HT1080 (cell line): ENCODE measurements around the gene TRAFD1. TPM values are rescaled to one million over a fixed set of nuclear protein-coding genes. Genes with fewer than 3 reads are reported as not detected.
A peak's percentile ranks its signal among the peaks of the same experiment; 100 is the strongest.

Source experiments
- DNase-seq: peaks from one replicate; pipeline ENCODE4 v3.0.0-alpha.2; 2015; ENCODE audit warnings: low read depth
- total RNA-seq: library from RNA; depleted of rRNA; stranded (reverse); fragments of >200 nt; shearing (Covaris generic); gene quantifications from 2 replicates; pipeline ENCODE4 v1.2.3, GENCODE V29; 2014

The TRAFD1 gene
- total RNA-seq, 1 experiment from 2014 or later = 20.0 TPM

DNA sequence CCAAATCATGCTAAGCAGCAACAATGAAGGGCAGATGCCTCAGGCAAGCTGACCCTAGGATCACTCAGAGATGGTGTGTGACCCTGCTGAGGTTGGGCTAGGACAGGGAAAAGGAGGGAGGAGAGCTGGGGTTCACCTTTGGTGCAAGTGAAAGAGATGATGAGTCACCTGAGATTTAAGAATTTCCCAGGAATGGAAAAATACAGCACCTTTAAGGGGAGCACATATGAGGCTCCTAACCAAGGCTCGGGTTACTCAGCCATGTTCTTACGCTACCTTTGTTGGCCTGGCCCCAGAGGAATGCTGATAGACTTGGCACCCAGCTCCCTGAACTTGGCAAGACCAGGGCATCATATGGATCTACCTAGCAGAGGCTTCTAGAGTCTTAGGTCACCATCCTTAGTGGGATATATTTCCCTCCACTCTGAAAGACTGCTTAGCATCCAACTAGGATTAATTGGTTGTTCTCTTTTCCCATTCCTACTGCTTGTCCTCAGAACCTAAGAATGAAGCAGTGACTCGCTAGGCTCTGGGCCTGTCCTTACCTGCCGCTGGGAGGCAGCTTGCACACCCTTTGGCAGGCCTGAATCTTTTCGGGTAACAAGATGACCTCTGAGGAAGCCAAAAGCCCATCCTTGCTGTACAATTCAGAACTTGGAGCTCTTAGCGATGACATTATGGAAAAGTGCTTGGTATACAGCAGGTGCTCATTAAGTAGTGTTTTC lies 12.8 kb upstream of the TRAFD1 start:
- peak; percentile 25 for DNase-seq

DNA sequence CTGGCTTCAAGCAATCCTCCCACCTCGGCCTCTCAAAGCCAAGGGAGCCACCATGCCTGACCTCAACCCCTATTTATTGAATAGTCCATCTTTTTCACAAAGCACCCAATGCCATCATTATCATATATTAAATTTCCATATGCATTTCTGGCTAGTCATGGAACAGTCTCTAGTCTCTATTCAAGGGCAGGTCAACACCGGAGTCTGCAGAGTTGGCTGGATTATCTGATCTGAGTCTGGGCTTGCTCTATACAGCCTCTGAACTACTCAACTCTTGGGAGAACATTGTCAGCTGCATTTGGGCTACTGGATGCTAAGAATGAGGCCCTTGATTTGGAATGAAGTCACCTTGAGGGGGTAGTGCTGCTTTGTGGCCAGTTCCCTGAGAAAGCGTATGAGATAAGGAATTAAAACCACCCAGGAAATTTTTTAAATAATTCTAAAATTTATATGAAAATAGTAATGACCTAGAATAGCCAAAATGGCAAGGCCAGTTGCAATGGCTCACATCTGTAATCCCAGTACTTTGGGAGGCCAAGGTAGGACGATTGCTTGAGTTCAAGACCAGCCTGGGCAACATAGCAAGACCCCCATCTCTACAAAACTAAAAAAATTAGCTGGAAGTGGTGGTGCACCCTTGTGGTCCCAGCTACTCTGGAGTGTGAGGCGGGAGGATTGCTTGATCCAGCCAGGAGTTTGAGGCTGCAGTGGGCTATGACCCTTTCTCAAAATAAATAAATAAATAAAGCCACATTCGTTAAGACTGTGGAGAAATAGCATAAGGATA lies 9.9 kb upstream of the TRAFD1 start:
- no peak for DNase-seq

DNA sequence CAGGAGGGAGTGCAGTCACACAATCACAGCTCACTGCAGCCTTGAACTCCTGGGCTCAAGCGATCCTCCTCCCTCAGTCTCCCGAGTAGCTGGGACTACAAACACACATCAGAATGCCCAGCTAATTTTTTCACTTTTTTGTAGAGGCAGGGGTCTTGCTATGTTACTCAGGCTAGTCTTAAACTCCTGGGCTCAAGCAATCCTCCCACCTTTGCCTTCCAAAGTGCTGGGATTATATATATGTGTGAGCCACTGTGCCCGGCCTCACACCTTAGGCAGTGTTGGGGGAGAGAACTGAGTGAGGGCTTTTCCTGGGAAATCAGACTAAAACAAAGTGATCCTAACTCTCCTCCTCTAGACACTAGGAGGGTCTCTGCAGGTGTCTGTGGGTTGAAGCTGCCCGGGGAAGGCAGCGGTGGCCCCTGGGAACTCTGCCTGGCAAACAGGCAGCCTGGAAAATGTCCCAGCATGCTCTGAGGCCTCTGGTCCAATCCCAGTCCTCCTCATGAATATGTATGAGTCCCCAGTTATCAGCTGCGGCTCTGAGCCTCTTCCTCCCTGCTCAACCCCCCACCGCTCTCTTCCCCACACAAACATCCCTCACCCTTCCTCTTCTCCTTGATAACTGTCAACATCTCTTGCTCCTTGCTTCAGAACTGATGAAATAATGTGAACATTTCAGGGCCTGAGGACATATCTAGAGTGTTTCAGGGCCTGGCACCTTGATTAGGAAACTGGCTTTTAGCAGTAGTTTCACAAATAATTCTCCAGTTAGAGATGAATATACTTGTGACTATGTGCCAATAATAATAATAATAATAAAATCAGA lies 8.9 kb upstream of the TRAFD1 start:
- DNase-seq = peak; percentile 19

DNA sequence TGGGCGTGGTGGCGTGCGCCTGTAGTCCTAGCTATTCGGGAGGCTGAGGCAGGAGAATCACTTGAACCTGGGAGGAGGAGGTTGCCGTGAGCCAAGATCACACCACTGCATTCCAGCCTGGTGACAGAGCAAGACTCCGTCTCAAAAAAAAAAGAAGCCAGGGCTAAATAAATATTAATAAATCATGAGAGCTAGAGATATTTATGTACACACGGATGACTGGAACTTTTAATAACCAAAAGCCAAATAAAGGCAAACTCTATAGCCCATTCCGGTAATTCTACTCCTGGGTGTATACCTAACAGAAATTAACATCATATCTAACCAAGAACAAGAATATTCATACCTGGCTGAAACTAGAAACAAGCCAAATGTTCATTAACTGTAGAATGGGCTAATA lies 7.7 kb upstream of the TRAFD1 start:
- DNase-seq = no peak

DNA sequence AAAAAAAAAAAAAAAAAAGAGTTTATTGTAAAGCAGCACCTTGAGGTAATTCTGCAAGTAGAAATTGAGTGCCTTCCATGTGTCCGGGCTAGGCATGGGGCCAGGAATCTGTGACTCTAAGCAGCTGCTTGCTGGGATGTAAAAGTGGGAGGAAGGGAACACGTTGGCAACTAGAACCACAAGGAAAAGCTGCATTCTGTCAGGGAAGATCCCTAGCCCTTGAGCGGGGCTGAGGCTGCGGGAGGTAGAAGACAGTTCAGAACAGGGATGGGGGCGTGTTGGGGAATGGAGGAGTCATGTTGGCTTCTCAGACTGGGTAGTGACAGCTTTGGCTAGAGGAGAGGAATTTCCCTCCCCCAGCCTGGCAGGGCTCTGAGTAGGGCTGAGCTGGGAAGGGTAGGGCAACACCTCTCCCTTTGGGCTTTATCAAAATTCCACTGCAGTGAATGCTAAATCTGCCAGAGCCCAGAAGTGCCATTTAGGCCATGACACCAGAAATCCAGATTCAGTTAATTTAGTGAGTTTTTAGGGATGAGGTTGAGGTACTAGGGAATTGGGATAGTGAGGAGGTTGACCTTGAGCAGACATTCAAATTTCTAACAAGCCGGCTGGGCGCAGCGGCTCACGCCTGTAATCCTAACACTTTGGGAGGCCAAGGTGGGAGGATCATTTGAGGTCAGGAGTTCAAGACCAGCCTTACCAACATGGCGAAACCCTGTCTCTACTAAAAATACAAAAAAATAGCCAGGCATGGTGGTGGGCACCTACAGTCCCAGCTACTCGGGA lies 3.4 kb upstream of the TRAFD1 start:
- DNase-seq = peak; percentile 48

DNA sequence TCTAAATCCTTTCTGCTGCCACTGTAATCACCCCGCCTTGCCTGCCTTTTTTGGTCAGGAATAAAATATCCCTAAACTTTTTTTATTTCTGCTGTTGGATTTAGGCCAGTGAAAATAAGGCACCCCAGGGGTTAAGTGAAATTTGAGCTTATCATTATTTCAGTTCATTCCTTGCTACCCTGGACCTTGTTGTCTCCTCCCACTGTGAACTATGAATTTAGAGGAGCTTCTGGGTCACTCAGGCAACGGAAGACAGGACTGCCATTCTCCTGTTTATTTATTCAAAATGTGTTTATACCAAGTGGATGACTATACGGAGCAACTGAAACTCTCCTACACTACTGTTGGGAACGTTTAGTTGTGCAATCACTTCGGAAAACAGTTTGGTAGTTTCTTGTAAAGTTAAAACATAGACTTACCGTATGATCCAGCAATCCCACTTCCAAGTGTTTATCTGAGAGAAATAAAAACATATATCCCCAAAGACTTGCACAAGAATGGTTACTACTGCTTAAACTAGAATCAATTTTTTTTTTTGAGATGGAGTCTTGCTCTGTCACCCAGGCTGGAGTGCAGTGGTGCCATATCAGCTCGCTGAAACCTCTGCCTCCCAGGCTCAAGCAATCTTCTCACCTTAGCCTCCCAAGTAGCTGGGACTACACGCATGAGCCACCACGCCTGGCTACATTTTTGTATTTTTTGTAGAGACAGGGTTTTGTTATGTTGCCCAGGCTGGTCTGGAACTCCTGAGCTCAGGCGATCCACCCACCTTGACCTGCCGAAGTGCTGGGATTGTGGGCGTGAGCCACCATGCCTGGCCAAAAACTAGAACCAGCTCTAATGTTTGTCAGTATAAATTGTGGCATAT lies 2.3 kb upstream of the TRAFD1 start:
- DNase-seq = peak; percentile 23

DNA sequence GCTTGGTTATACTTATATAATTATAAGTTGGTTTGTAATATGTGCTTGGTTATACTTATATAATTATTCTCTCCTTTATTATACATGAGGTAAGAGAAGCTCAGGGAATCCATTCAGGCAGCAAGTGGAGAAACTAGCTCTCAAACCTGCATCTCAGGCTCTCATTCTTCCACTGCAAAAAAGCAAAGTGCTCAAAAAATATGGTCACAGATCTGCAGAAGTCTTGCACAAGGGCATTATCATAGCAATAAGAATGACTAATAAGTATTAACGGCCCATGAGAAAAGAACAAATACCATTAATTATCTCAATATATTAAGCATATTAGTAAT lies 476 bp upstream of the TRAFD1 start:
- no peak for DNase-seq

DNA sequence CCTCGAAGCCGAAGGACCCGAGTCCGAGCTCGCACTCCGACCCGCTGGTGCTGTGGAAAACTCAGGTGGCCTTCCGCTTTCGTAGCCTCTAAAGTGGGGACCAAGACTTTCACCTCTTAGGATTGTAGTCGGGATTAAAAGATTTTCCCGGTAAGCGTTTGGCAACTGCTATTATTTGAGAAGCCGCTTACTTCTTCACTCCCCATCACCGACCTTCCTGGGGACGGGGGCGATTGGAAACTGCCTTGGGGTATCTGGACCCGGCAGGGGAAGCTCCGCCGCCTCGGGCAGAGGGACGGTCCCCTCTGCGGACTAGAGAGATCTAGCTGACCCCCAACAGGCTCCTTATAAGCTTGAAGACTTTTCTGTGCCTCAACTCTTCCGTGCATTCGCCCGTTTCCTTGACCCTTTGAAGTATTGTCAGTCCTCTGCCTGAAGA lies 659 bp downstream of the TRAFD1 start:
- no peak for DNase-seq

DNA sequence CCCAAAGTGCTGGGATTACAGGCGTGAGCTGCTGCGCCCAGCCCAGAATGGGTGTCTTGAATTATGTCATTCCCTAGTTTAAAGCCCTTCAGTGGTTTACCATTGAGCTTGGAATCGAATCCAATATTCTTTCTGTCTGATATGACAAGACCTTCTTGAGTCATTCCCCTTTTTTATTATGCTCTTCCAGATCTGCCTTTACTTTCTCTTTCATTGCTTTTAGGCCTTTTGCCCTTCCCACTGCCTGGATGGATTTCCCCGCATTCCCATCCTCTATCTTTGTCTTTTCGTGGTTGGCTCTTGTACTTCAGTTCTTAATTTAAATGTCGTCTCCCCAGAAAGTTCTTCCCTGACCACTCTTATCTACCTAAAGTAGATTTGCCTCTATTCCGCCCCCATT lies 1.6 kb downstream of the TRAFD1 start:
- DNase-seq = no peak

DNA sequence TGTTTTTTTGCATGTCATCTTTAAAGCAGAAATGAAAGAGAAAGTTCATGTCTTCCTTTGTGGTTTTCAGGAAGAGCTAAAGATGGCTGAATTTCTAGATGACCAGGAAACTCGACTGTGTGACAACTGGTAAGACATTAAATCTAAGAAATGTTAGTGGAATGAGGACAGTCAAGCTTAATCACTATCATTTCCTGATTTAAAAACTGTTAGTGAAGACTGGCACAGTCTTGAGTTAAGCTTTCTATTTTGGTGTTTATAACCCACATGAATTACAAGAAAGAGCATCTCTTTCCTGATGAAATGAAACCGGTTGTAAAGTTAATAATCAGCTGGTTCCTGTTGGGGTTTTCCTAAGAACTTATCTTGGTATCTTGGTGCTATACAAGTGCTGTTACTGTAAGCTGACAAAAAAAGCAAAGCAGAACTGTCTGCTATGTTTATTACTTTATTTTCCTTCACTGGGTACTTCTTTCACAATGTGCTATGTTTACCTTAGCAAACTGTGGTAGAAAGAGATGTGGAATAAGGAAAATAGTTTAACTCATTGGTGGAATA lies 5.2 kb downstream of the TRAFD1 start:
- peak; percentile 20 for DNase-seq

DNA sequence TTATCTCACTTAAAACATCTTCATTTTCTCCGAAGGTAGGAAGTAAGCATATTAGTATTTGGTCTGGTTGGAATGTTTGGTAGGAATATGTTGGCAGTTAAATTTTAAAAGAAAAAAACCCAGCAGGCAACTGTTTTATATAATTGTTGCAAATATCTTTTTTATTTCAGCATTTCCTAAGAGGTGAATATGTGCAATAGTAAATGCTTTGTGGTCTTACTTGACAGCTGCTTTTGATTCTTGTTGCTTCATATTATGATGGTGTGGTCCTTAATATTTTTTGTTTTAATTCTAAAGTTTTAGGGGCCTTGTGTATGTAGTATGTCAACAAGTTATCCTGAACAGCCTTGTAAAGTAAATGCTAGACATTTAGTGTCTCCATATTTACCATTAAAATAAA lies 6.3 kb downstream of the TRAFD1 start:
- no peak for DNase-seq

DNA sequence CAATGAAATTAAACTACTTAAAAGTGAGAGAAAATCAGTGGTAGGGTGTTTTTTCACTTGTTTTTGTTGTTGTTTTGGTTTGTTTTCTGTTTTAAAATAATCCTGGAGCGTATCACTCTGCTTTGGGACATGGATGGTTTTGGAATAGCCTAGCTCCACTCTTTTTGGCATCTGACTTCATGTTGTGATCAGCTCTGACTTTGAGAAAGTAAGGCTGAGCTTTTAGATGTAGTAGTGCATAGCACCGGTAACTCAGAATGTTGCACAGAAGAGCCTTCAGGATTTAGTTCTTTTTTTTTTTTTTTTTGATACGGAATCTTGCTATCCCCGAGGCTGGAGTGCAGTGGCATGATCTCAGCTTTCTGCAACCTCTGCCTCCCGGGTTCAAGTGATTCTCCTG lies 8.1 kb downstream of the TRAFD1 start:
- DNase-seq = no peak

DNA sequence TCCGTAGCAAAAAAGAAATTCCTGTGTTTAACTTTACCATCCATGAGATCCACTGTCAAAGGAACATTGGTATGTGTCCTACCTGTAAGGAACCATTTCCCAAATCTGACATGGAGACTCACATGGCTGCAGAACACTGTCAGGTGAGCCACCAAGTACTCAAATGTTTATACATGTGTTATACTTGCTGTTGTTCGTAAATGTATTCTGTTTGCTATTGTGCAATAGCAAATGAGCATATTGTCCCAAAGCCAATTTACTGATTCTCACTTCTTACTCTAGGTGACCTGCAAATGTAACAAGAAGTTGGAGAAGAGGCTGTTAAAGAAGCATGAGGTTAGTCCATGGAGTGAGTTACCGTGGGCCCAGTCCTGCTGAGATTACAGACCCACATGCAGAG lies 9.4 kb downstream of the TRAFD1 start:
- no peak for DNase-seq

DNA sequence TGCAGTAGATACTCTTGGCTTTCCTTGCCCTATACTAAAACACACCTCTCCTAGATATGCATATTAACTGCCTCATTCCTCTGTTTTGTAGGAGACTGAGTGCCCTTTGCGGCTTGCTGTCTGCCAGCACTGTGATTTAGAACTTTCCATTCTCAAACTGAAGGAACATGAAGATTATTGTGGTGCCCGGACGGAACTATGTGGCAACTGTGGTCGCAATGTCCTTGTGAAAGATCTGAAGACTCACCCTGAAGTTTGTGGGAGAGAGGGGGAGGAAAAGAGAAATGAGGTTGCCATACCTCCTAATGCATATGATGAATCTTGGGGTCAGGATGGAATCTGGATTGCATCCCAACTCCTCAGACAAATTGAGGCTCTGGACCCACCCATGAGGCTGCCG lies 15.4 kb downstream of the TRAFD1 start:
- no peak for DNase-seq

DNA sequence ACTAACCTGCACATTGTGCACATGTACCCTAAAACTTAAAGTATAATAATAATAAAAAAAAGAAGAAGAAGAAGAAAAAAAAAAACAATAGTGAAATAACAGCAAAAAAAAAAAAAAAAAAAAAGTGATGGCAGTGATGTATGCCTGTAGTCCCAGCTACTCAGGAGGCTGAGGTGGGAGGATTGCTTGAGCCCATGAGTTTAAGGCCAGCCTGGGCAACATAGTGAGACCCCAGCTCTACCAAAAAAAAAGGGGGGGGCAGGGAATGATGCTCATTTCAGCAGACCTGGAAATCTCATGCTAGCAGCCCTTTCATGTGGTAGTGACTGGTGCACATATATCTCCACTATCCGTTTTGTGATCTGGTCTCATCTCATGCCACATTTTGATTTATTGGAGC lies 20.8 kb downstream of the TRAFD1 start:
- no peak for DNase-seq

DNA sequence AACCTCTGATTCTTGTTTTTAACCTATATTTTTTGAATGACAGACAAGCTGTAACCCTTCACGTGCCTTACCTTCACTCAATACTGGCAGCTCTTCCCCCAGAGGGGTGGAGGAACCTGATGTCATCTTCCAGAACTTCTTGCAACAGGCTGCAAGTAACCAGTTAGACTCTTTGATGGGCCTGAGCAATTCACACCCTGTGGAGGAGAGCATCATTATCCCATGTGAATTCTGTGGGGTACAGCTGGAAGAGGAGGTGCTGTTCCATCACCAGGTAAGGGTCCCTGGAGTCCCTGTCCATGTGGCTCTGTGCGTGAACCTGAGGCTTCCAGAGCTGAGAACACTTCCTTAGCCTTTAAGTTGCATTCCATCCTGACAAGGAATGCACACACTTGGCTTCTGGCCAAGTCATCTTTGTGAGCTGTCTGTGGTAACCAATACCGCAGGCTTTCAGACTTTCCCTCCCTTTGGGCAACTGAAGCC lies 22.7 kb downstream of the TRAFD1 start:
- DNase-seq = peak; percentile 62

DNA sequence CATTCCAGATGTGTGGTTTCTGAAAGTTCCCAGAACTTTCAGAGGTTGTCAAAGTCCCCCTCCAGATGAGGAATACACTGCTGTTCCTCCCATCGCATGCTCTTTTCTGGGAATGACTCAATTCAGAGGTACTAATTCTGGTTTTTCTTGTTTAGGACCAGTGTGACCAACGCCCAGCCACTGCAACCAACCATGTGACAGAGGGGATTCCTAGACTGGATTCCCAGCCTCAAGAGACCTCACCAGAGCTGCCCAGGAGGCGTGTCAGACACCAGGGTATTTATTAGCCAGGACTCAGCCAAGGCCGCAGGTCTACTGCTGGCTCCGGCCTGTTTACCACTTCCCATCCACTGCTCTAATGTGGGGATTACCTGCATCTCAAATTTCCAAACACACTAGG lies 24.2 kb downstream of the TRAFD1 start:
- no peak for DNase-seq

DNA sequence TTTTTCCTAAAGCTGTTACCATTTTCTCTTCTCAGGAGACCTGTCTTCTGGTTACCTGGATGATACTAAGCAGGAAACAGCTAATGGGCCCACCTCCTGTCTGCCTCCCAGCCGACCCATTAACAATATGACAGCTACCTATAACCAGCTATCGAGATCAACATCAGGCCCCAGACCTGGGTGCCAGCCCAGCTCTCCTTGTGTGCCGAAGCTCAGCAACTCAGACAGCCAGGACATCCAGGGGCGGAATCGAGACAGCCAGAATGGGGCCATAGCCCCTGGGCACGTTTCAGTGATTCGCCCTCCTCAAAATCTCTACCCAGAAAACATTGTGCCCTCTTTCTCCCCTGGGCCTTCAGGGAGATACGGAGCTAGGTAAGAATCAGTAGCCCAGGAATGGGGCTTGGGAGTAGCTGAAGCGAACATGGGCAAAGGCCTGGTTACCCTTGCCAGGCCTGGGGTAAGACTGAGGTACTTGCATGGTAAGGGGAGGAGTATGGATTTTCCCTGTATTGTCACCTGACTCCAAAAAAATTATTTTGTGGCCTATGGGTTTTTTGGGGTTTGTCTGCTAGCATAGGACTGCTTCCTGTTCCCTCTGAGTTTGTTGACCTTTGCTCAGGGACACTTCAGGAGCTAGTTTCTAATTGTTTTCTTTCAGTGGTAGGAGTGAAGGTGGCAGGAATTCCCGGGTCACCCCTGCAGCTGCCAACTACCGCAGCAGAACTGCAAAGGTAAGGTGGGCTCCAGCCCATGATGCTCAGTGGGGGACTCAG lies 26.6 kb downstream of the TRAFD1 start:
- DNase-seq = no peak
